Daoy (cell line): Measurements from ENCODE around the gene MS4A14. TPM values are rescaled to one million over a fixed set of nuclear protein-coding genes. Genes with fewer than 3 reads are reported as not detected.
"Not testable (repeated sequence)": the region's sequence is repeated elsewhere in the genome, so short reads cannot be mapped to it uniquely, and the experiment has no call there.

Experiments used
- DNase-seq: peaks from one replicate; pipeline ENCODE4 v3.0.0-alpha.2; 2015; ENCODE audit warnings: low read depth
- total RNA-seq: library from RNA; depleted of rRNA; stranded (reverse); fragments of >200 nt; shearing (Covaris generic); gene quantifications from 2 replicates; pipeline ENCODE4 v1.2.3, GENCODE V29; 2014; rRNA removed

MS4A14 gene
- total RNA-seq, result not detected in 2 replicates

DNA sequence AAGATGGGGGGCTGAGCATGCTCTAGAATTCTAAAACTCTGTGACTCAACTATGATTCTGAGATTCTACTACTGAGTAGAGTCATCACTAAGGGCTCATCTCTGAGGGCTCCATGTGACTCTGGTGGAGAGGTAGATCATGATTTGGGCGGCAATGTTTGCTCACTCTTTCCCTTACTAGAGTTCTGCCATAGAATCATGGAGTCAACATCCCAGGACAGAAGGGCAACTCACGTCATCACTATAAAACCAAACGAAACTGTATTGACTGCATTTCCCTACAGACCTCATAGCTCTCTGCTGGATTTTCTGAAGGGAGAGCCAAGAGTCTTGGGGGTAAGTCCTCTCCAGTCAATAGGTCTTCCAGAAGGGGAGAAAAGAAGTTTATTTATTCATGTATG lies at the start of gene MS4A14:
MS4A14 (plus strand) TSS at position 78 of the 400 bp plus-strand sequence; CDS start at position 198, 120 bp downstream.
- DNase-seq, result no peak

GRCh38 chr11:60347084-60347797 lies 49.0 kb upstream of the MS4A14 start:
- no peak for DNase-seq

DNA sequence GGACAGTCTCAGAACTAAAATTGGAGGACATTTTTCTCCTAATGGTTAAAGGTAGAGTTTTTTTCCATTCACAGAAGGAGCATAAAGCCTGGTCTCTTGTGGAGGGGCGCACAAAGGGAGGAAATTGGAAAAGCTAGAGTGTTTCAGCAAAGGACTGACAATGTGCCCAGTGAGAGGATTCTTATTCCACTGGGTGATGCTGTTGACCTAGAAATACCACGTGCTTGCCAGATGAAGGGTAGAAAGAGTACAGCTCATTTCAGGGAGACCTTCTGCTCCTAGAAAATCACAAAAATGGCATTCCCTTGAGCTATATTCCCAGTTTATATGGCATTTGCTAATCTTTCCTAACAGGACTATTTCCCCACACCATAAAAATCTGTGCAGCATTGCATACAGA lies 48.1 kb upstream of the MS4A14 start:
- peak; percentile 8 for DNase-seq

GRCh38 chr11:60349990-60350389 lies 46.3 kb upstream of the MS4A14 start:
- no peak for DNase-seq

- no peak for DNase-seq
These were observed 38.5 kb upstream of the MS4A14 start for GRCh38 chr11:60357771-60358170.

- no peak for DNase-seq
These were observed 35.6 kb upstream of the MS4A14 start for GRCh38 chr11:60360621-60361020.

- no peak for DNase-seq
These were observed 34.0 kb upstream of the MS4A14 start for GRCh38 chr11:60362241-60362640.

- peak; percentile 59 for DNase-seq
These were observed 32.5 kb upstream of the MS4A14 start for GRCh38 chr11:60363542-60364470.

DNA sequence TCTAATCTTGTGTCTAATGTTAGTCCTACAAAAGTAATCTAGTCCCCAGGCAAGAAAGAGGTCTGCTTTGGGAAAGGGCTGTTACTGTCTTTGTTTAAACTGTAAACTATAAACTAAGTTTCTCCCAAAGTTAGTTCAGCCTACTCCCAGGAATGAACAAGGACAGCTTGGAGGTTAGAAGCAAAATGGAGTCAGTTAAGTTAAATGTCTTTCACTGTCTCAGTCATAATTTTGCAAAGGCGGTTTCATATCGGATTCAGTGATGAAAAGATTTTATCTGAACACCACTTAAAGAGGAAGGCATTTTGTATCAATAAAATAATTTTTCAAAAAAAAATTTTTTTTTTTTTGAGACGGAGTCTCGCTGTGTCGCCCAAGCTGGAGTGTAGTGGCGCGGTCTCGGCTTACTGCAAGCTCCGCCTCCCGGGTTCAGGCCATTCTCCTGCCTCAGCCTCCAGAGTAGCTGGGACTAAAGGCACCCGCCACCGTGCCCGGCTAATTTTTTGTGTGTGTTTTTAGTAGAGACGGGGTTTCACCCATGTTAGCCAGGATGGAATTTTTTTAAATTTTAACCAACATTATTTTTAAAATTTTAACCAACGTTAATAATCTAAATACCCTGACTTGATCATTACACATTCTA lies 29.9 kb upstream of the MS4A14 start:
- DNase-seq, result not testable (repeated sequence)

DNA sequence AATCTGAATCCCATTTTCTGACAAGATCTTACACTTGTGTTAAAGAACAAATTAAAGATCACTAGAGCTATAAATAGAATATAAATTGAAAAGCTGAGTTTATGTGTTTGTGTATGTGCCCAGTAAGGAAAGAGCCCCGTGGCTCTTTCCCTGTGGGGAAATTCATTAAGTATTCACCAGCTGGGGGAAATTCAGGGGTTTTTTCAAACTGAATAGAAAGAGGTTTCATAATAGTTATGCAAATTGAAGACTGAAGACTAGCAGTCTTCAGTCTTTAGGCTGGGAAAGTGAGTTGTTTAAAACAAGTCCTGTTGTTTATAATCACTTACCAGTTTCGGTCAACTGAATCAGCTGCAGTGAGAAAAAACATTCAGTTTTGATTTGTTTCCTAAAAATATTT lies 29.2 kb upstream of the MS4A14 start:
- no peak for DNase-seq

- peak; percentile 12 for DNase-seq
These were observed 28.4 kb upstream of the MS4A14 start for GRCh38 chr11:60367896-60368295.

GRCh38 chr11:60370252-60370810 lies 25.9 kb upstream of the MS4A14 start:
- no peak for DNase-seq

DNA sequence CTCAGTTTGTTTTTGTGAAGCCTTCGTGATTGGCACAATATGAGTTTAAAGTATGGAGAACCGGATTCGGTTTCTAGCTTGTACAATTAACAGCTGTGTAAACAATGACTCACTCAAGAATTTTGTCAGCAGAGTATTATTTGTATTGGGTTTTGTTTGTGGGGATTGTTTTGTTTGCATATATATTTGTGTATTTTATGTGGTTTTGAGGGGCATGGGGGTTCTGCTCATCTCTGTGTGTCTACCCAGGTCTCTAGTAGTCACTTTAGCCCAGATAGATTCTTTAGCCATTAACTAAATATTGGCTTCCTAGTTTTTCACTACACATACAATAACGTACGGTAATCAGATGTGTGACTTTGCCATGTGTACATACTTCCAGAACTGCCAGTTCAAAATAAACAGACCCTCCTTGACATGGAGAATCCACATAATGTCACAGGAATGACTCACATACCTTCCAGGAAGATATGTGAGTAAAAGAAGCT lies 25.4 kb upstream of the MS4A14 start:
- peak; percentile 41 for DNase-seq

GRCh38 chr11:60371386-60371785 lies 24.9 kb upstream of the MS4A14 start:
- DNase-seq, result no peak

GRCh38 chr11:60371854-60372253 lies 24.4 kb upstream of the MS4A14 start:
- no peak for DNase-seq

GRCh38 chr11:60372767-60373166 lies 23.5 kb upstream of the MS4A14 start:
- DNase-seq, result no peak

- DNase-seq, result peak; percentile 14
These were observed 20.9 kb upstream of the MS4A14 start for GRCh38 chr11:60375316-60375715.

DNA sequence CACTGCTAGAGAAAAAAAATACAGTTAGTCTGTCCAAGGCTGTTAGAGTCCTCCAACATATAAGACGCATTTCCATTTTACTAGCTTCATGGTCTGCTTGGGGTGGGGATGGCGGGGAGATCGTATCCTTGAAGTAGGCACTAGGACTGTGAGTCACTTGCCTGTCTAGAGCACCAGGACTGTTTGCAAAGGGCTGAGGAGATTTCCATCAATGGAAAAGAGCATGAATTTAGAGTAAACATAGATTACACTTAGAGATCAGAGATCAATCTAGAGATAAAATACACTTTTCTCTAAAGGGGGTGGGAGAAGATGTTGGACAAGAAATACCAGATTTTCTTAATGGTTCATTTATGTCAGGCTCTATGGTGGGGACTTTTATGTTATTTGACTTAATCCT lies 19.7 kb upstream of the MS4A14 start:
- no peak for DNase-seq

GRCh38 chr11:60377401-60378136 lies 18.7 kb upstream of the MS4A14 start:
- DNase-seq, result peak; percentile 23

DNA sequence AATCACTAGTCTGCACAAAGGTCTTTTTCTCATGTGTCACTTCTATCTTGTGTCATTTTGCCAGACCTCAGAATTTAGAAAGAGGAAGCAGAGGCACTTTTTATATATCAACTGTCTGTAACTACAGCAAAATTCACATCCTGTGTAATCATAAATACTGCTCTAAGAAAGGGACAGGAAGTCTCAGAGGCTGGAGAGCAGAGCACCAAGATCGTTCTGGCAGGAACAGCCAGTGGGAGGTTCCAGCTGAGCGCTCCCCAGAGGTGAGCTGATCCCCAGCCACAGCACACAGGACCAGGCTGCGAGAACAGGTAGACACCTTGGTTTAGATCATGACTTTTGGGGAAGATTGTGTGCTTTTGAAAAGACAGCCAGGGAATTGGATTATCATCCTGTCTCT lies 17.9 kb upstream of the MS4A14 start, which contains the start of gene MS4A7:
MS4A7 (plus strand) TSS at position 179 of the 400 bp plus-strand sequence. CDS start 4,610 bp downstream, outside the sequence.
- no peak for DNase-seq
